HepG2 (cell line): Measurements from ENCODE around the gene SURF2. TPM values are rescaled to one million over a fixed set of nuclear protein-coding genes. Genes with fewer than 3 reads are reported as not detected.

Experiments
- ADNP ChIP-seq: sonication (generic); formaldehyde crosslinking; IDR thresholded peaks from 2 replicates; pipeline ENCODE4 v1.4.0; 2020; ENCODE audit warnings: missing genetic modification reagents
- DZIP1 ChIP-seq: sonication (generic); formaldehyde crosslinking; IDR thresholded peaks from 2 replicates; pipeline ENCODE4 v1.5.0; 2020; ENCODE audit warnings: mild to moderate bottlenecking, missing genetic modification reagents
- E2F1 ChIP-seq: sonication (generic); formaldehyde crosslinking; IDR thresholded peaks from 2 replicates; pipeline ENCODE4 v1.5.0; 2020; ENCODE audit warnings: missing genetic modification reagents
- ELF1 ChIP-seq: sonication (generic); formaldehyde crosslinking; IDR thresholded peaks from 2 replicates; pipeline ENCODE4 v1.4.0; 2020; ENCODE audit warnings: missing genetic modification reagents
- HNF4G ChIP-seq, 2 experiments: sonication (generic) in 1 of 2; formaldehyde crosslinking in 1 of 2; IDR thresholded peaks; 2 replicates each; pipeline versions ENCODE4 v1.4.0 to v1.6.1; 2011 to 2020; ENCODE audit warnings: borderline replicate concordance in 2 of 2, low read depth in 2 of 2, mild to moderate bottlenecking in 2 of 2, low read length in 1 of 2, missing genetic modification reagents in 1 of 2, moderate library complexity in 1 of 2
- IRF9 ChIP-seq: sonication (generic); formaldehyde crosslinking; IDR thresholded peaks from 2 replicates; pipeline ENCODE4 v1.8.0; 2022; ENCODE audit warnings: missing genetic modification reagents, mild to moderate bottlenecking, borderline replicate concordance
- KAT8 ChIP-seq: IDR thresholded peaks from 2 replicates; pipeline ENCODE4 v1.6.1; 2016; ENCODE audit warnings: missing genetic modification reagents, missing compliant biosample characterization
- KDM3A ChIP-seq: IDR thresholded peaks from 2 replicates; pipeline ENCODE4 v1.6.1; 2018; ENCODE audit warnings: low read depth, missing compliant biosample characterization
- NCOR1 ChIP-seq: fragments of 200-600 bp; sonication (generic); IDR thresholded peaks from 2 replicates; pipeline ENCODE4 v1.7.0; 2017; ENCODE audit warnings: antibody characterized with exemption, low read length, borderline replicate concordance
- RFXANK ChIP-seq: IDR thresholded peaks from 2 replicates; pipeline ENCODE4 v1.6.1; 2016
- SKI ChIP-seq: fragments of 450-650 bp; IDR thresholded peaks from one replicate; pipeline ENCODE4 v1.6.1; 2018; ENCODE audit warnings: mild to moderate bottlenecking; ENCODE audit not compliant: partially characterized antibody
- TMF1 ChIP-seq: sonication (generic); formaldehyde crosslinking; IDR thresholded peaks from 2 replicates; pipeline ENCODE4 v1.8.1; 2022; ENCODE audit warnings: low read depth, missing genetic modification reagents
- UBTF ChIP-seq: sonication (generic); formaldehyde crosslinking; IDR thresholded peaks from 2 replicates; pipeline ENCODE4 v1.4.0; 2020; ENCODE audit warnings: mild to moderate bottlenecking, missing genetic modification reagents
- ZBTB7B ChIP-seq: sonication (generic); formaldehyde crosslinking; IDR thresholded peaks from 2 replicates; pipeline ENCODE4 v1.4.0; 2020; ENCODE audit warnings: missing genetic modification reagents
- ZC3H13 ChIP-seq: sonication (generic); formaldehyde crosslinking; IDR thresholded peaks from 2 replicates; pipeline ENCODE4 v1.8.1; 2023; ENCODE audit warnings: mild to moderate bottlenecking, missing genetic modification reagents, moderate library complexity
- ZMYM2 ChIP-seq: sonication (generic); formaldehyde crosslinking; IDR thresholded peaks from 2 replicates; pipeline ENCODE4 v1.8.0; 2022; ENCODE audit warnings: mild to moderate bottlenecking, missing genetic modification reagents
- ZNF121 ChIP-seq: sonication (generic); formaldehyde crosslinking; IDR thresholded peaks from 2 replicates; pipeline ENCODE4 v1.5.0; 2020; ENCODE audit warnings: mild to moderate bottlenecking, missing genetic modification reagents
- ZNF382 ChIP-seq: sonication (generic); formaldehyde crosslinking; IDR thresholded peaks from 2 replicates; pipeline ENCODE4 v1.5.0; 2020; ENCODE audit warnings: missing genetic modification reagents, mild to moderate bottlenecking, borderline replicate concordance
- ZNF574 ChIP-seq: sonication (generic); formaldehyde crosslinking; IDR thresholded peaks from 2 replicates; pipeline ENCODE4 v1.4.0; 2020; ENCODE audit warnings: missing genetic modification reagents
- ZNF768 ChIP-seq: sonication (generic); formaldehyde crosslinking; IDR thresholded peaks from 2 replicates; pipeline ENCODE4 v1.4.0; 2020; ENCODE audit warnings: missing genetic modification reagents
- polyA plus RNA-seq, 8 experiments: library from polyadenylated mRNA; depleted of rRNA in 3 of 8; stranded (reverse) in 7 of 8; unstranded in 1 of 8; fragments of >200 nt; fragmentation: Illumina TruSeq in 4 of 8; extraction: Trizol in 4 of 8; gene quantifications; 2 replicates each; pipeline versions ENCODE4 v1.2.1 to v1.2.3, GENCODE V29; 2011 to 2016; ENCODE audit warnings: low read depth in 4 of 8, missing spikeins in 1 of 8, mixed read lengths in 1 of 8; ENCODE audit not compliant: insufficient read depth in 1 of 8
- total RNA-seq, 5 experiments: library from RNA; depleted of rRNA; stranded (reverse); fragments of >200 nt; fragmentation: Illumina TruSeq; extraction: Trizol; gene quantifications; 2 replicates each; pipeline ENCODE4 v1.2.3, GENCODE V29; 2016; ENCODE audit warnings: low read depth in 1 of 5

SURF2 gene
- total and polyA plus RNA-seq, 2 of the 13 experiments (the other 11 are each of a cell fraction or from before 2014, with no cell fraction given), result 6.3 to 13.6 TPM

GRCh38 chr9:133394687-133395271, 38.4 kb downstream of the SURF2 start (continued):
- TF ChIP-seq IRF9 (no peak), ELF1 (peak; percentile 31; the same call in 1 of the 2 replicates), ZNF382 (CRISPR knock-in tag) (no peak), TMF1 (CRISPR knock-in tag) (no peak), ZMYM2 (CRISPR knock-in tag) (no peak), NCOR1 (no peak), KDM3A (CRISPR knock-in tag) (no peak), SKI (no peak), E2F1 (CRISPR knock-in tag) (no peak), RFXANK (CRISPR knock-in tag) (no peak), DZIP1 (CRISPR knock-in tag) (no peak), HNF4G (IDR thresholded peaks at IDR 0.05; ENCODE audit: borderline replicate concordance, low read depth, low read length) (0 out of 2 replicates have a peak, but pooled peaks have one; percentile 5), HNF4G (CRISPR knock-in tag; IDR thresholded peaks at IDR 0.05; ENCODE audit: borderline replicate concordance, low read depth) (no peak), KAT8 (no peak), ADNP (CRISPR knock-in tag) (no peak), ZNF574 (peak; percentile 41; the same call in 1 of the 2 replicates), ZNF121 (peak; percentile 29; the same call in 1 of the 2 replicates), ZNF768 (CRISPR knock-in tag) (peak; percentile 86; the same call in 1 of the 2 replicates), ZC3H13 (CRISPR knock-in tag) (no peak), UBTF (CRISPR knock-in tag) (peak; percentile 59), ZBTB7B (CRISPR knock-in tag) (0 out of 2 replicates have a peak, but pooled peaks have one; percentile 62)
